ENCODE measurements around the gene DYRK1A.

The DYRK1A gene

DNA sequence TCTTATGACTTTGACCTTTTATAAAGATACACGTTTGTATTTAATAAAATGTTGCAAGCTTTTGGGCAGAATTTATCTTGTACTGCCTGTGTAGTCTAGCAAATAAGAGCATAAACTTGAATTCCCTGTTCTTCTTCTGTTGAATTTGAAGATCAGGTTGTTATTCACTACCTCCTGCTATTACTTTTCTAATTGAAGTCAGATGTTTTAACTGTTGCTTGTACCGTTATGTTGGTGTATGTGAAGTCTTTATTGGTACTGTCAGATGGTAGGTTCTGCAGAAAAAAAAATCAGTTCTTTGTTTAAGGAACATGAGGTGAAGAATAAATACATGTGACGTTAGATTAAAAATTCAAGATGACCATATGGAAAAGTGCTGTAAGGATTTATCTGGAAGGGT, 69.1 kb downstream of the DYRK1A start:
- Histone ChIP-seq H3K27me3 (ENCODE audit: low read length) (no peaks in the 10 kb centered on the region), H3K9ac (ENCODE audit: low read length) (no peak overlapping the region), H2AFZ (ENCODE audit: low read depth, low read length, severe bottlenecking) (no peak overlapping the region), H3K27ac (ENCODE audit: low read depth, low read length) (no peak overlapping the region), H3K36me3 (ENCODE audit: low read length) (0 out of 2 replicates have a peak, but pooled peaks cover 7% of the 10 kb centered on the region), H3K4me2 (ENCODE audit: low read depth, low read length, poor library complexity, severe bottlenecking) (no peak overlapping the region), H4K20me1 (ENCODE audit: low read depth, low read length) (peaks cover 70% of the 10 kb centered on the region), H3K79me2 (ENCODE audit: insufficient read depth, low read length) (peaks cover 98% of the 10 kb centered on the region), H3K4me3 (ENCODE audit: insufficient read depth, low read length, poor library complexity, severe bottlenecking) (no peak overlapping the region), H3F3A (ENCODE audit: insufficient read depth) (peaks cover 9% of the 10 kb centered on the region; the same call in 1 of the 2 replicates), H3K9me2 (replicated peaks; ENCODE audit: insufficient read depth, low read length) (no peaks in the 10 kb centered on the region), H3K9me3 (ENCODE audit: insufficient read depth, low read length) (no peaks in the 10 kb centered on the region)
- TF ChIP-seq, protein P1, sequence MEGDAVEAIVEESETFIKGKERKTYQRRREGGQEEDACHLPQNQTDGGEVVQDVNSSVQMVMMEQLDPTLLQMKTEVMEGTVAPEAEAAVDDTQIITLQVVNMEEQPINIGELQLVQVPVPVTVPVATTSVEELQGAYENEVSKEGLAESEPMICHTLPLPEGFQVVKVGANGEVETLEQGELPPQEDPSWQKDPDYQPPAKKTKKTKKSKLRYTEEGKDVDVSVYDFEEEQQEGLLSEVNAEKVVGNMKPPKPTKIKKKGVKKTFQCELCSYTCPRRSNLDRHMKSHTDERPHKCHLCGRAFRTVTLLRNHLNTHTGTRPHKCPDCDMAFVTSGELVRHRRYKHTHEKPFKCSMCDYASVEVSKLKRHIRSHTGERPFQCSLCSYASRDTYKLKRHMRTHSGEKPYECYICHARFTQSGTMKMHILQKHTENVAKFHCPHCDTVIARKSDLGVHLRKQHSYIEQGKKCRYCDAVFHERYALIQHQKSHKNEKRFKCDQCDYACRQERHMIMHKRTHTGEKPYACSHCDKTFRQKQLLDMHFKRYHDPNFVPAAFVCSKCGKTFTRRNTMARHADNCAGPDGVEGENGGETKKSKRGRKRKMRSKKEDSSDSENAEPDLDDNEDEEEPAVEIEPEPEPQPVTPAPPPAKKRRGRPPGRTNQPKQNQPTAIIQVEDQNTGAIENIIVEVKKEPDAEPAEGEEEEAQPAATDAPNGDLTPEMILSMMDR (IDR thresholded peaks at IDR 0.05; ENCODE audit: insufficient read depth, low read length, poor library complexity, severe bottlenecking), result no peak
- no peak for TF ChIP-seq EZH2phosphoT487 (conservative IDR thresholded peaks at IDR 0.05; ENCODE audit: low read length)

- Histone ChIP-seq H3K9me2 (replicated peaks; ENCODE audit: insufficient read depth, low read length) (no peaks in the 10 kb centered on the region), H3K36me3 (ENCODE audit: low read length) (0 out of 2 replicates have a peak, but pooled peaks cover 7% of the 10 kb centered on the region), H4K20me1 (ENCODE audit: low read depth, low read length) (peaks cover 75% of the 10 kb centered on the region), H3K9ac (ENCODE audit: low read length) (no peak overlapping the region), H2AFZ (ENCODE audit: low read depth, low read length, severe bottlenecking) (no peak overlapping the region), H3K27me3 (ENCODE audit: low read length) (no peaks in the 10 kb centered on the region), H3K4me2 (ENCODE audit: low read depth, low read length, poor library complexity, severe bottlenecking) (no peak overlapping the region), H3F3A (ENCODE audit: insufficient read depth) (peaks cover 9% of the 10 kb centered on the region; the same call in 1 of the 2 replicates), H3K9me3 (ENCODE audit: insufficient read depth, low read length) (no peaks in the 10 kb centered on the region), H3K4me3 (ENCODE audit: insufficient read depth, low read length, poor library complexity, severe bottlenecking) (no peak overlapping the region), H3K79me2 (ENCODE audit: insufficient read depth, low read length) (peaks cover 98% of the 10 kb centered on the region), H3K27ac (ENCODE audit: low read depth, low read length) (no peak overlapping the region)
- TF ChIP-seq EZH2phosphoT487 (conservative IDR thresholded peaks at IDR 0.05; ENCODE audit: low read length), result no peak
- TF ChIP-seq, protein P1 (IDR thresholded peaks at IDR 0.05; ENCODE audit: insufficient read depth, low read length, poor library complexity, severe bottlenecking), result no peak
Observed at GRCh38 chr21:37436174-37436573, 69.6 kb downstream of the DYRK1A start.

GRCh38 chr21:37437376-37438080, 71.0 kb downstream of the DYRK1A start:
- Histone ChIP-seq H3K4me2 (ENCODE audit: low read depth, low read length, poor library complexity, severe bottlenecking) (no peak overlapping the region), H4K20me1 (ENCODE audit: low read depth, low read length) (peaks cover 88% of the 10 kb centered on the region), H3K9me2 (replicated peaks; ENCODE audit: insufficient read depth, low read length) (no peaks in the 10 kb centered on the region), H3K36me3 (ENCODE audit: low read length) (no peaks in the 10 kb centered on the region), H3K4me3 (ENCODE audit: insufficient read depth, low read length, poor library complexity, severe bottlenecking) (no peak overlapping the region), H3K27ac (ENCODE audit: low read depth, low read length) (no peak overlapping the region), H3K79me2 (ENCODE audit: insufficient read depth, low read length) (peaks cover 98% of the 10 kb centered on the region), H3K9ac (ENCODE audit: low read length) (no peak overlapping the region), H3F3A (ENCODE audit: insufficient read depth) (peaks cover 9% of the 10 kb centered on the region; the same call in 1 of the 2 replicates), H3K27me3 (ENCODE audit: low read length) (no peaks in the 10 kb centered on the region), H2AFZ (ENCODE audit: low read depth, low read length, severe bottlenecking) (no peak overlapping the region), H3K9me3 (ENCODE audit: insufficient read depth, low read length) (no peaks in the 10 kb centered on the region)
- TF ChIP-seq EZH2phosphoT487 (conservative IDR thresholded peaks at IDR 0.05; ENCODE audit: low read length), result no peak
- TF ChIP-seq, protein P1 (IDR thresholded peaks at IDR 0.05; ENCODE audit: insufficient read depth, low read length, poor library complexity, severe bottlenecking), result no peak
